Upper lobe of left lung (tissue), 6 donors: ENCODE results near the gene TLK2. TPM values are rescaled to one million over a fixed set of nuclear protein-coding genes. Genes with fewer than 3 reads are reported as not detected.
"Not testable (repeated sequence)": the region's sequence is repeated elsewhere in the genome, so short reads cannot be mapped to it uniquely, and the experiment has no call there.

Source experiments
- ATAC-seq, 2 donors: fragments of 200-7000 bp; cut with Tn5 transposase; one replicate each; pipeline ENCODE4 v1.9.1; 2022; ENCODE audit warnings: mild to moderate bottlenecking in 2 of 2, moderate library complexity in 2 of 2; ENCODE audit not compliant: low FRiP score in 2 of 2
- DNase-seq, 2 donors: peaks; one replicate each; pipeline ENCODE4 v3.0.0-alpha.2; 2019 to 2020
- H3K27ac ChIP-seq, 4 donors: fragments of 200-600 bp; sonication (generic); one replicate each; pipeline ENCODE4 v1.5.1; 2016 to 2019
- H3K27me3 ChIP-seq, 4 donors: fragments of 200-600 bp; sonication (generic); one replicate each; pipeline ENCODE4 v1.5.1; 2017 to 2019
- H3K36me3 ChIP-seq, 4 donors: fragments of 200-600 bp; sonication (generic); one replicate each; pipeline ENCODE4 v1.5.1; 2016 to 2019
- H3K4me1 ChIP-seq, 4 donors: fragments of 200-600 bp; sonication (generic); one replicate each; pipeline ENCODE4 v1.5.1; 2018 to 2019
- H3K4me3 ChIP-seq, 4 donors: fragments of 200-600 bp; sonication (generic); one replicate each; pipeline ENCODE4 v1.5.1; 2017 to 2019; ENCODE audit warnings: mild to moderate bottlenecking in 2 of 4, moderate library complexity in 1 of 4
- H3K9me3 ChIP-seq, 4 donors: fragments of 200-600 bp; sonication (generic); one replicate each; pipeline ENCODE4 v1.5.1; 2018 to 2019
- EP300 ChIP-seq, 4 donors: sonication (generic); formaldehyde crosslinking; IDR thresholded peaks; one replicate each; pipeline ENCODE4 v1.5.1; 2017; ENCODE audit warnings: antibody characterized with exemption in 4 of 4, control low read depth in 2 of 4
- POLR2A ChIP-seq, 4 donors: fragments of 450-650 bp; IDR thresholded peaks; one replicate each; pipeline ENCODE4 v1.5.1; 2016 to 2017; ENCODE audit warnings: antibody characterized with exemption in 4 of 4, mild to moderate bottlenecking in 2 of 4
- POLR2AphosphoS5 ChIP-seq, 2 donors: sonication (generic); formaldehyde crosslinking; IDR thresholded peaks; one replicate each; pipeline ENCODE4 v1.5.1; 2017; ENCODE audit warnings: antibody characterized with exemption in 2 of 2
- WGBS, 2 donors: methylation state at CpG; one replicate each; pipeline ENCODE4 v1.1.5; 2017 to 2018; 5-methylcytosine and 5-hydroxymethylcytosine counted together
- total RNA-seq, 6 donors: library from RNA; depleted of rRNA in 4 of 6; stranded (reverse); fragments of >200 nt in 4 of 6; gene quantifications; one replicate each; pipeline versions ENCODE4 v1.1.0 to v1.2.1, GENCODE V29; 2016 to 2021
- TF ChIP-seq, protein P1 (sequence below), 6 experiments: fragments of 450-650 bp in 4 of 6; fragments of 200-600 bp in 2 of 6; sonication (generic) in 2 of 6; IDR thresholded peaks; one replicate each; pipeline ENCODE4 v1.5.1; 2016 to 2019; ENCODE audit warnings: antibody characterized with exemption in 6 of 6
- donor health status: DM: no; HTN: no; CAD: no; lungs with moderate emphysema.
- donor health status: DM: no; HTN: yes; CAD: no; lungs with severe emphysema.

The TLK2 gene
- total RNA-seq, 6 donors from 2014 or later, result 36.6 to 57.6 (median 44.9) TPM

DNA sequence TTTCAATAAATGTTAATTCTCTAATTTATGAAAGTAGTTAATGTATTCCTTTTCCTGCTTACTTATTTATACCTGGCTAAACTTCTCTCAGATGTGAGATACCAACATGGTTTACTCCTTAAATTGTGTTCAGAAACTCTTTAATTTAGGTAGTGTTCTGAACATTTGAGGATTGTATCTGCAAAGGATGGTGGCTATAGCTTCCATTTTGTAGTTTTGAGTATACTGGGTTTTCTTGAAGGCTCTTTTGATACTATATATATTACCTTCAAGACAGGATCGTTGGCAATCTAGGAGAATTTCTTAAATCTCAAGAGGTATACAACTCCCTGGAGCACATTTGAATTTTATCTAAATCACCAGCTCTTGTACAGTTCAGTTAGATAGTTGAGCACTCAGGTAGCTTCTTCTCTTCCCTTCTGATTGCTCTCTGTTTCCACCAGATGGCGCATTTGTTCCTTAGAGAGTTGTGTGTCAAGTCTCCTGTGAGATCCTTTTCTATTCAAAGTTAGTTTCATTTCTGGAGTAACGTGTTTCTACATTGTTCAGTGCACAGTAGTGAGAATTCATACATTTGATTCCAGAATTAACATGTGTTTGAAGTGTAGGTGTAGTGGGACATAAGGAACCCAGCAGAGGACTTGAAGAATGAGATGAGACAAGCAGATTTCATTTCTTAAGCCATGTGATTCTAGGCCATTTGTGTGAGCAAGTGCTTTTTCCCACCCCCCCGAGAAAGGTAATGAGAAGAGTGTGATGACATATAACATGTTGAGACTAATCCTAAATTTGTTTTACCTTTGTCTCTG, 74.4 kb downstream of the TLK2 start:
- peak in 1 of 2 donors; percentile 31 for DNase-seq
- TF ChIP-seq, protein P1, sequence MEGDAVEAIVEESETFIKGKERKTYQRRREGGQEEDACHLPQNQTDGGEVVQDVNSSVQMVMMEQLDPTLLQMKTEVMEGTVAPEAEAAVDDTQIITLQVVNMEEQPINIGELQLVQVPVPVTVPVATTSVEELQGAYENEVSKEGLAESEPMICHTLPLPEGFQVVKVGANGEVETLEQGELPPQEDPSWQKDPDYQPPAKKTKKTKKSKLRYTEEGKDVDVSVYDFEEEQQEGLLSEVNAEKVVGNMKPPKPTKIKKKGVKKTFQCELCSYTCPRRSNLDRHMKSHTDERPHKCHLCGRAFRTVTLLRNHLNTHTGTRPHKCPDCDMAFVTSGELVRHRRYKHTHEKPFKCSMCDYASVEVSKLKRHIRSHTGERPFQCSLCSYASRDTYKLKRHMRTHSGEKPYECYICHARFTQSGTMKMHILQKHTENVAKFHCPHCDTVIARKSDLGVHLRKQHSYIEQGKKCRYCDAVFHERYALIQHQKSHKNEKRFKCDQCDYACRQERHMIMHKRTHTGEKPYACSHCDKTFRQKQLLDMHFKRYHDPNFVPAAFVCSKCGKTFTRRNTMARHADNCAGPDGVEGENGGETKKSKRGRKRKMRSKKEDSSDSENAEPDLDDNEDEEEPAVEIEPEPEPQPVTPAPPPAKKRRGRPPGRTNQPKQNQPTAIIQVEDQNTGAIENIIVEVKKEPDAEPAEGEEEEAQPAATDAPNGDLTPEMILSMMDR (IDR thresholded peaks at IDR 0.05), result peak in 3 of 6 experiments; percentile 51 to 64 (median 62)
- 15 to 20% methylated on average over 4 of the region's 4 CpGs for WGBS, 2 donors

DNA sequence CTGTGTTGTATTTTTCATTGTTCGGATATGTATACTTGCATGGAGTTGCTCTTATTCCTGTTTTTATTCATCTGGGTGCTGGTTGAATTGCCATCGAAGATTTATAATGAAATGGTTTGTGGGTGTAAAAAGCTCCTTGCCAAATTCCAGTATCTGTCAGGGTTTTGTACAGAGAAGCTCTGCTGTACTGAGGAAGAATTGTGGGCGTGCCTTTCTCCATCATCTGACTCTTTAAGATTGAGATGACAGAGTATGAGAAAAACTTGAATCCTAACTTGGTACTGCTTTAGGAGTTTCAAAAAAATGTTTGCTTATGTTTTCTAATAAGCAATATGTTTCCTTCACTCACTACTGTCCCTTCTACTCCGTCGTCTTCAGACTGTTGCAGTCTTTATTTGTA, 78.9 kb downstream of the TLK2 start:
- 88 to 90% methylated on average over 5 of the region's 5 CpGs for WGBS, 2 donors
- H3K9me3 ChIP-seq, ATAC-seq, H3K4me3 ChIP-seq, H3K27me3 ChIP-seq, H3K27ac ChIP-seq, DNase-seq: not testable (repeated sequence)
- peaks cover 0 to 14% (median 3%) of the 10 kb centered on the region in 4 donors for H3K36me3 ChIP-seq
- H3K4me1 ChIP-seq, result peaks cover 0 to 12% (median 9%) of the 10 kb centered on the region in 4 donors

More for the DNA sequence above, 74.4 kb downstream of the TLK2 start:
- H3K27ac ChIP-seq, H3K9me3 ChIP-seq, H3K4me1 ChIP-seq, H3K36me3 ChIP-seq, H3K27me3 ChIP-seq: not testable (repeated sequence)
- peak; percentile 80 for ATAC-seq
- H3K4me3 ChIP-seq, result peak overlapping the region in 1 of 4 donors; percentile 17

DNA sequence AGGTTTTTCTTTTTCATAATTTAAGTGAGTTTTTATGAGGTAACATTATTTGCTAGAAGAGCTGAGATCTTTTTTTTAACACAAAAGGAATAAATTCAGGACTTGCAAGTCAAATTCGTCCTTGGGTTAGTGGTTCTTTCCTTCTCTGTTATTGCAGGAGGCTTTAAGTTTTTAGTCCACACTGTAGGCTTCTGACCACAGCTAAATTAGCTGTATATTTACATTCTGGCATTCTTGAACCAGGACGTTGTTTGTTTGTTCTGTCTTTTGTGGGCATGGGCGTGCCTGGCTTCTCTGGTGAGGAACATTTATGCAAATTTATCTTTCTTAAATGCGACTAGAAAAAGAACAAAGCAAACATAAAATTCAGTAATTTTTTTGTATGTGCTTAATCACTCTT, 80.3 kb downstream of the TLK2 start:
- not testable (repeated sequence) for DNase-seq, H3K27ac ChIP-seq, H3K27me3 ChIP-seq, H3K9me3 ChIP-seq, ATAC-seq, H3K4me3 ChIP-seq
- WGBS, 2 donors, result 35 to 41% methylated on average over 4 of the region's 4 CpGs
- Histone ChIP-seq H3K36me3 (peaks cover 0 to 16% (median 5%) of the 10 kb centered on the region in 4 donors), H3K4me1 (peaks cover 0 to 15% (median 6%) of the 10 kb centered on the region in 4 donors)

DNA sequence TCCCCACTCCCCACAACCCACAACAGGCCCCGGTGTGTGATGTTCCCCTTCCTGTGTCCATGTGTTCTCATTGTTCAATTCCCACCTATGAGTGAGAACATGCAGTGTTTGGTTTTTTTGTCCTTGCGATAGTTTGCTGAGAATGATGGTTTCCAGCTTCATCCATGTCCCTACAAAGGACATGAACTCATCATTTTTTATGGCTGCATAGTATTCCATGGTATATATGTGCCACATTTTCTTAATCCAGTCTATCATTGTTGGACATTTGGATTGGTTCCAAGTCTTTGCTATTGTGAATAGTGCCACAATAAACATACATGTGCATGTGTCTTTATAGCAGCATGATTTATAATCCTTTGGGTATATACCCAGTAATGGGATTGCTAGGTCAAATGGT, 82.3 kb downstream of the TLK2 start:
- DNase-seq, H3K27me3 ChIP-seq, H3K27ac ChIP-seq, ATAC-seq, H3K4me3 ChIP-seq, H3K9me3 ChIP-seq: not testable (repeated sequence)
- WGBS, 2 donors, result 100% methylated on average over 1 of the region's 2 CpGs
- H3K36me3 ChIP-seq, result peaks cover 11 to 32% (median 14%) of the 10 kb centered on the region in 4 donors
- H3K4me1 ChIP-seq, result peaks cover 0 to 15% (median 6%) of the 10 kb centered on the region in 4 donors

DNA sequence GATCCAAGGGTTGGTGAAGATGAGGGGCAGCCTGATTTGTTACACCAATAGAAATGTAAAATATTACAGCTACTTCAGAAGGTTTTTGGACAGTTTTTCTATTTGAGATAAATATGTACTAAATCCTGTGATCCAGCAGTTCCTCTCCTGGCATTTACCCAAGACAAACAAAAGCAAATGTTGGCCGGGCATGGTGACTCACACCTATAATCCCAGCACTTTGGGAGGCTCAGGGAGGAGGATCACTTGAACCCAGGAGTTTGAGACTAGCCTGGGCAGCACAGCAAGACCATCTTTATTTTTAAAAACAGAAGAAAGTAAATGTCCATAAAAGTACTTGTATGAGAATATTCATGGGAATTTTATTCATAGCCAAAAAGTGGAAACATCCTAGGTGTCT, 84.0 kb downstream of the TLK2 start:
- WGBS, 2 donors, result 18 to 52% methylated on average over 1 of the region's 1 CpG
- TF ChIP-seq POLR2A (IDR thresholded peaks at IDR 0.05), result no peak
- TF ChIP-seq, protein P1 (IDR thresholded peaks at IDR 0.05), result no peak
- no peak for TF ChIP-seq EP300 (IDR thresholded peaks at IDR 0.05)
- TF ChIP-seq POLR2AphosphoS5 (IDR thresholded peaks at IDR 0.05), result no peak
- Histone ChIP-seq H3K36me3 (peaks cover 11 to 42% (median 16%) of the 10 kb centered on the region in 4 donors), H3K4me1 (peaks cover 0 to 15% (median 6%) of the 10 kb centered on the region in 4 donors), H3K4me3 (no peak overlapping the region), H3K27me3 (no peaks in the 10 kb centered on the region), H3K27ac (no peak overlapping the region), H3K9me3 (no peaks in the 10 kb centered on the region)
- DNase-seq, result no peak
- ATAC-seq, result no peak

DNA sequence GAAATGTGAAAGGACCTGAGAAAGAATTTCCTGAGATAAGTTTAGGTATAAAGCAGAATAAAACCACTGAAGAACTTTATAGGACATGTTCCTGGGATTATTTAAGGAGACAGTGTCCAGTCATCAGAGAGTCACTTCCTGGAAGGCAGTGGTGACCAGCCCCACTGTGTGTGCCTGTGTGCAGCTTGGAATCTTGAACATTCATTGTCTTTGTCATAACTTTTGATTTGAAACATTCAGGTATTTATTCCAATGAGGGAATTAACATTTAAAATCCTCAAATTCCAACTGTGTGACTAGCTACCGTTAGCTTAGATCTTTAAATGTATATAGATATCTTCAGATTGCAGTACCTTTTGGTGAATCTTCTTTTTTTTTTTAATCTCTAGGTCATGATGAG, 87.2 kb downstream of the TLK2 start:
- 100% methylated on average over 1 of the region's 1 CpG for WGBS, 2 donors
- no peaks in the 10 kb centered on the region for H3K9me3 ChIP-seq
- ATAC-seq (no peak), DNase-seq (no peak)
- H3K4me1 ChIP-seq, result peaks cover 0 to 10% (median 2%) of the 10 kb centered on the region in 4 donors
- TF ChIP-seq POLR2AphosphoS5 (IDR thresholded peaks at IDR 0.05) (no peak), EP300 (IDR thresholded peaks at IDR 0.05) (no peak), POLR2A (IDR thresholded peaks at IDR 0.05) (no peak)
- TF ChIP-seq, protein P1 (IDR thresholded peaks at IDR 0.05), result no peak
- H3K27ac ChIP-seq, result no peak overlapping the region
- no peaks in the 10 kb centered on the region for H3K27me3 ChIP-seq
- H3K36me3 ChIP-seq, result peaks cover 11 to 43% (median 15%) of the 10 kb centered on the region in 4 donors
- no peak overlapping the region for H3K4me3 ChIP-seq
